GM12878 (cell line): ENCODE data around the gene CCDC112. TPM values are rescaled to one million over a fixed set of nuclear protein-coding genes. Genes with fewer than 3 reads are reported as not detected.
A peak's percentile ranks its signal among the peaks of the same experiment; 100 is the strongest.

Source experiments
- ATAC-seq: fragments of 200-7000 bp; cut with Tn5 transposase; 3 replicates; pipeline ENCODE4 v1.9.1; 2020; ENCODE audit warnings: mild to moderate bottlenecking, moderate library complexity
- BruUV-seq: library from RNA; stranded (reverse); fragments of 400-500 nt; replicated peaks from 2 replicates; lab custom pipeline; 2021; lab: Mats Ljungman, UMichigan
- CTCF ChIA-PET: fragments of 300-600 bp; sonication (Branson Sonifier 250); formaldehyde crosslinking; extraction: SDS; loops from one replicate; lab custom pipeline; 2021; ENCODE audit warnings: inconsistent platforms; lab: Yijun Ruan, JAX
- POLR2A ChIA-PET: fragments of 350-600 bp; formaldehyde crosslinking; extraction: SDS; loops from one replicate; lab custom pipeline; 2021; ENCODE audit warnings: inconsistent platforms; lab: Charles Lee
- RAD21 ChIA-PET: fragments of 300-600 bp; sonication (Branson Sonifier 250); formaldehyde crosslinking; loops from one replicate; lab custom pipeline; 2023; ENCODE audit warnings: antibody characterized with exemption; ENCODE audit not compliant: unreplicated experiment; lab: Charles Lee
- SMC1A ChIA-PET: fragments of 300-600 bp; sonication (Branson Sonifier 250); formaldehyde crosslinking; loops from one replicate; lab custom pipeline; 2023; ENCODE audit not compliant: unreplicated experiment, uncharacterized antibody; lab: Charles Lee
- DNase-seq: peaks from one replicate; pipeline ENCODE4 v3.0.0-alpha.2; 2011; ENCODE audit warnings: low read depth, low spot score
- FAIRE-seq: peaks from 3 replicates; lab custom pipeline; 2011; peaks lifted over from hg19 to GRCh38; lab: Jason Lieb, UNC
- H2AFZ ChIP-seq: 2 replicates; pipeline ENCODE4 v1.6.0; 2011; ENCODE audit warnings: low read depth, low read length, control low read depth; ENCODE audit not compliant: control insufficient read depth
- H3K27ac ChIP-seq: 2 replicates; pipeline ENCODE4 v1.5.1; 2011; ENCODE audit warnings: control low read depth; ENCODE audit not compliant: control insufficient read depth, insufficient read depth
- H3K27me3 ChIP-seq, 2 experiments: replicated peaks in 1 of 2; 2 replicates each; pipeline versions ENCODE4 v1.6.0 to v1.6.1; 2011; ENCODE audit warnings: low read length in 1 of 2; ENCODE audit not compliant: control insufficient read depth in 2 of 2, insufficient read depth in 2 of 2
- H3K36me3 ChIP-seq, 2 experiments: 2 replicates each; pipeline ENCODE4 v1.5.1; 2011; ENCODE audit warnings: low read length in 1 of 2; ENCODE audit not compliant: control insufficient read depth in 2 of 2, insufficient read depth in 2 of 2
- H3K4me1 ChIP-seq: 2 replicates; pipeline ENCODE4 v1.6.1; 2011; ENCODE audit warnings: mild to moderate bottlenecking, low read length, moderate library complexity, mixed read lengths; ENCODE audit not compliant: control insufficient read depth, insufficient read depth
- H3K4me2 ChIP-seq: 2 replicates; pipeline ENCODE4 v1.6.0; 2011; ENCODE audit warnings: control low read depth; ENCODE audit not compliant: control insufficient read depth, insufficient read depth
- H3K4me3 ChIP-seq: fragments of 200-600 bp; sonication (generic); 2 replicates; pipeline ENCODE4 v1.5.1; 2016
- H3K79me2 ChIP-seq: 2 replicates; pipeline ENCODE4 v1.6.0; 2011; ENCODE audit warnings: low read length; ENCODE audit not compliant: control insufficient read depth, insufficient read depth
- H3K9ac ChIP-seq: 2 replicates; pipeline ENCODE4 v1.8.0; 2011; ENCODE audit warnings: low read length, control low read depth, mixed read lengths; ENCODE audit not compliant: control insufficient read depth, insufficient read depth
- H3K9me3 ChIP-seq: replicated peaks from 3 replicates; pipeline ENCODE4 v1.5.1; 2011; ENCODE audit warnings: mild to moderate bottlenecking, low read length; ENCODE audit not compliant: control insufficient read depth, insufficient read depth
- H4K20me1 ChIP-seq: 2 replicates; pipeline ENCODE4 v1.6.0; 2011; ENCODE audit not compliant: control insufficient read depth, insufficient read depth
- BACH1 ChIP-seq: fragments of 450-650 bp; IDR thresholded peaks from 2 replicates; pipeline ENCODE4 v1.6.1; 2017; ENCODE audit warnings: mild to moderate bottlenecking, borderline replicate concordance
- HDAC2 ChIP-seq: fragments of 200-600 bp; sonication (generic); IDR thresholded peaks from 2 replicates; pipeline ENCODE4 v1.6.1; 2017
- MEF2A ChIP-seq: IDR thresholded peaks from 2 replicates; pipeline ENCODE4 v1.6.1; 2011; ENCODE audit warnings: low read depth, mild to moderate bottlenecking, low read length, moderate library complexity; ENCODE audit not compliant: insufficient read depth
- MYB ChIP-seq: fragments of 150-350 bp; IDR thresholded peaks from 2 replicates; pipeline ENCODE4 v1.6.1; 2014; ENCODE audit warnings: mild to moderate bottlenecking, low read depth, low read length, borderline replicate concordance
- POLR2AphosphoS5 ChIP-seq: IDR thresholded peaks from 2 replicates; pipeline ENCODE4 v1.6.1; 2011; ENCODE audit warnings: mild to moderate bottlenecking, low read length, inconsistent platforms
- RBBP5 ChIP-seq: fragments of 200-600 bp; sonication (generic); conservative IDR thresholded peaks from 2 replicates; pipeline ENCODE4 v1.6.1; 2016
- RCOR1 ChIP-seq: conservative IDR thresholded peaks from 2 replicates; pipeline ENCODE4 v1.6.1; 2012; ENCODE audit warnings: low read depth, low read length, improper control_type of control experiment
- SMAD1 ChIP-seq: fragments of 450-650 bp; IDR thresholded peaks from 2 replicates; pipeline ENCODE4 v1.6.1; 2018; ENCODE audit warnings: mild to moderate bottlenecking, low read depth; ENCODE audit not compliant: partially characterized antibody
- SPI1 ChIP-seq: IDR thresholded peaks from 2 replicates; pipeline ENCODE4 v1.6.1; 2011; ENCODE audit warnings: low read depth, mild to moderate bottlenecking, low read length, moderate library complexity, borderline replicate concordance; ENCODE audit not compliant: insufficient read depth
- SREBF1 ChIP-seq: IDR thresholded peaks from 2 replicates; pipeline ENCODE4 v1.6.1; 2012; ENCODE audit warnings: mild to moderate bottlenecking, low read length
- TBL1XR1 ChIP-seq: IDR thresholded peaks from 2 replicates; pipeline ENCODE4 v1.6.1; 2012; ENCODE audit warnings: low read depth, low read length, improper control_type of control experiment
- WGBS: methylation state at CpG from one replicate; pipeline ENCODE4 v1.1.6; 2016; ENCODE audit warnings: low lambda C conversion rate; ENCODE audit not compliant: insufficient replicate concordance, insufficient coverage; ENCODE audit errors: missing lambda C conversion rate; 5-methylcytosine and 5-hydroxymethylcytosine counted together
- in situ Hi-C: fragments of 300-500 bp; cut with MboI; formaldehyde crosslinking; loops from 9 replicates; pipeline ENCODE4 v1.14.3; 2018; ENCODE audit warnings: mixed read lengths
- intact Hi-C: fragments of 100-400 bp; cut with micrococcal nuclease; formaldehyde crosslinking; loops from one replicate; pipeline ENCODE4 v1.14.2; 2022; ENCODE audit not compliant: unreplicated experiment
- polyA plus RNA-seq, 11 experiments: library from polyadenylated mRNA; depleted of rRNA in 4 of 11; unstranded in 6 of 11; stranded (reverse) in 5 of 11; fragments of >200 nt; fragmentation: Nextera tagmentation in 4 of 11; fragmentation: Illumina TruSeq in 1 of 11; extraction: Ambion mirVana in 4 of 11; extraction: Trizol in 1 of 11; gene quantifications; 1 replicate in 1 of 11; 2 replicates in 10 of 11; pipeline versions ENCODE4 v1.2.1 to v1.2.3, GENCODE V29; 2011 to 2016; ENCODE audit warnings: inconsistent platforms in 2 of 11, missing spikeins in 2 of 11, low read depth in 1 of 11
- total RNA-seq, 4 experiments: library from RNA; depleted of rRNA in 3 of 4; stranded (reverse); fragments of >200 nt in 3 of 4; fragmentation: Illumina TruSeq in 1 of 4; extraction: Trizol in 1 of 4; gene quantifications; 2 replicates each; pipeline versions ENCODE4 v1.2.1 to v1.2.3, GENCODE V29; 2013 to 2021
- TF ChIP-seq, protein P1 (sequence below): IDR thresholded peaks from 2 replicates; pipeline ENCODE4 v1.6.1; 2012; ENCODE audit warnings: low read depth, low read length, improper control_type of control experiment
- TF ChIP-seq, protein P2 (sequence below): fragments of 450-650 bp; conservative IDR thresholded peaks from 2 replicates; pipeline ENCODE4 v1.6.1; 2017; ENCODE audit warnings: mild to moderate bottlenecking, moderate library complexity
- TF ChIP-seq, protein P3 (sequence below): IDR thresholded peaks from 2 replicates; pipeline ENCODE4 v1.6.1; 2011; ENCODE audit warnings: borderline replicate concordance, low read depth, mild to moderate bottlenecking, moderate library complexity, low read length; ENCODE audit not compliant: insufficient read depth, poor library complexity, severe bottlenecking
- TF ChIP-seq, protein P4 (sequence below): fragments of 450-650 bp; IDR thresholded peaks from 2 replicates; pipeline ENCODE4 v1.6.1; 2014; ENCODE audit warnings: mild to moderate bottlenecking
- TF ChIP-seq, protein P5 (sequence below): IDR thresholded peaks from 2 replicates; pipeline ENCODE4 v1.6.1; 2012; ENCODE audit warnings: low read depth, low read length, improper control_type of control experiment
- TF ChIP-seq, protein P6 (sequence below): fragments of 450-650 bp; IDR thresholded peaks from 2 replicates; pipeline ENCODE4 v1.6.1; 2016; ENCODE audit warnings: mild to moderate bottlenecking

Gene CCDC112
- total and polyA plus RNA-seq, 10 of the 15 experiments (the other 5 are each of a cell fraction or from before 2014, with no cell fraction given) = 0.12 to 2.0 (median 0.58) TPM

DNA sequence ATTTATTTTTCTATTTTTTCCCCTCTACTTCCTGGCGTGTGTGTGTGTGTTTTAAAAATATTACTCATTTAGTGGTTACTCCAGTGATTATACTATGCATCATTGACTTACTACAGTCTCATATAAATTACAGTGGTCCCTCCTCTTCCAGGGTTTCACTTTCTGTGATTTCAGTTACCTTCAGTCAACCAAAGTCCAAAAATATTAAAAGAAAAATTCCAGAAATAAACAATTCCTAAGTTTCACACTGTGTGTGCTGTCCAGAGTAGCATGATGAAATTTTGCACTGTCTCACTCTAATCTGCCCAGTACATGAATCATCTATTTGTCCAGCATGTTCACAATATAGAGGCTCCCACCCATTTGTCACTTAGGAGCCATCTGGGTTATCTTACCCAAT, 47.4 kb upstream of the CCDC112 start:
- RAD21 ChIA-PET = no interaction called here
- SMC1A ChIA-PET = interaction anchor here (1.2 kb wide), 1 partner anchor 194 kb away, joined by 4 read pairs; no protein-coding TSS in a partner anchor
- Histone ChIP-seq H3K36me3 (no peaks in the 10 kb centered on the region), H4K20me1 (no peaks in the 10 kb centered on the region), H3K4me2 (no peak overlapping the region), H3K79me2 (no peaks in the 10 kb centered on the region), H3K4me1 (no peaks in the 10 kb centered on the region), H3K27me3 (no peaks in the 10 kb centered on the region), H3K9me3 (no peaks in the 10 kb centered on the region), H3K27ac (no peak overlapping the region), H3K4me3 (no peak overlapping the region), H3K9ac (no peak overlapping the region), H2AFZ (no peak overlapping the region)
- BruUV-seq = no TSS peak
- FAIRE-seq = no peak
- POLR2A ChIA-PET = interaction anchor here (0.6 kb wide), 1 partner anchor 882 kb away, joined by 3 read pairs; no protein-coding TSS in a partner anchor
- ATAC-seq = peak; percentile 48; the same call in 2 of the 3 replicates
- 0% methylated on average over 1 of the region's 1 CpG for WGBS
- DNase-seq = no peak
- in situ Hi-C loops = no loop called here
- CTCF ChIA-PET = interaction anchor here (1.0 to 1.4 kb wide), 2 partner anchors 13 to 35 kb away, joined by 3 to 5 read pairs; no protein-coding TSS in a partner anchor
- intact Hi-C loops = no loop called here
- TF ChIP-seq, protein P1, sequence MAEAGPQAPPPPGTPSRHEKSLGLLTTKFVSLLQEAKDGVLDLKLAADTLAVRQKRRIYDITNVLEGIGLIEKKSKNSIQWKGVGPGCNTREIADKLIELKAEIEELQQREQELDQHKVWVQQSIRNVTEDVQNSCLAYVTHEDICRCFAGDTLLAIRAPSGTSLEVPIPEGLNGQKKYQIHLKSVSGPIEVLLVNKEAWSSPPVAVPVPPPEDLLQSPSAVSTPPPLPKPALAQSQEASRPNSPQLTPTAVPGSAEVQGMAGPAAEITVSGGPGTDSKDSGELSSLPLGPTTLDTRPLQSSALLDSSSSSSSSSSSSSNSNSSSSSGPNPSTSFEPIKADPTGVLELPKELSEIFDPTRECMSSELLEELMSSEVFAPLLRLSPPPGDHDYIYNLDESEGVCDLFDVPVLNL = no peak
- TF ChIP-seq POLR2AphosphoS5 (no peak), SMAD1 (no peak), RBBP5 (no peak), SREBF1 (no peak), TBL1XR1 (no peak), BACH1 (no peak), RCOR1 (no peak), MEF2A (no peak), HDAC2 (no peak), SPI1 (no peak), MYB (no peak)
- TF ChIP-seq, protein P2, sequence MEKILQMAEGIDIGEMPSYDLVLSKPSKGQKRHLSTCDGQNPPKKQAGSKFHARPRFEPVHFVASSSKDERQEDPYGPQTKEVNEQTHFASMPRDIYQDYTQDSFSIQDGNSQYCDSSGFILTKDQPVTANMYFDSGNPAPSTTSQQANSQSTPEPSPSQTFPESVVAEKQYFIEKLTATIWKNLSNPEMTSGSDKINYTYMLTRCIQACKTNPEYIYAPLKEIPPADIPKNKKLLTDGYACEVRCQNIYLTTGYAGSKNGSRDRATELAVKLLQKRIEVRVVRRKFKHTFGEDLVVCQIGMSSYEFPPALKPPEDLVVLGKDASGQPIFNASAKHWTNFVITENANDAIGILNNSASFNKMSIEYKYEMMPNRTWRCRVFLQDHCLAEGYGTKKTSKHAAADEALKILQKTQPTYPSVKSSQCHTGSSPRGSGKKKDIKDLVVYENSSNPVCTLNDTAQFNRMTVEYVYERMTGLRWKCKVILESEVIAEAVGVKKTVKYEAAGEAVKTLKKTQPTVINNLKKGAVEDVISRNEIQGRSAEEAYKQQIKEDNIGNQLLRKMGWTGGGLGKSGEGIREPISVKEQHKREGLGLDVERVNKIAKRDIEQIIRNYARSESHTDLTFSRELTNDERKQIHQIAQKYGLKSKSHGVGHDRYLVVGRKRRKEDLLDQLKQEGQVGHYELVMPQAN = no peak
- TF ChIP-seq, protein P3, sequence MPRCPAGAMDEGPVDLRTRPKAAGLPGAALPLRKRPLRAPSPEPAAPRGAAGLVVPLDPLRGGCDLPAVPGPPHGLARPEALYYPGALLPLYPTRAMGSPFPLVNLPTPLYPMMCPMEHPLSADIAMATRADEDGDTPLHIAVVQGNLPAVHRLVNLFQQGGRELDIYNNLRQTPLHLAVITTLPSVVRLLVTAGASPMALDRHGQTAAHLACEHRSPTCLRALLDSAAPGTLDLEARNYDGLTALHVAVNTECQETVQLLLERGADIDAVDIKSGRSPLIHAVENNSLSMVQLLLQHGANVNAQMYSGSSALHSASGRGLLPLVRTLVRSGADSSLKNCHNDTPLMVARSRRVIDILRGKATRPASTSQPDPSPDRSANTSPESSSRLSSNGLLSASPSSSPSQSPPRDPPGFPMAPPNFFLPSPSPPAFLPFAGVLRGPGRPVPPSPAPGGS = no peak
- TF ChIP-seq, protein P4, sequence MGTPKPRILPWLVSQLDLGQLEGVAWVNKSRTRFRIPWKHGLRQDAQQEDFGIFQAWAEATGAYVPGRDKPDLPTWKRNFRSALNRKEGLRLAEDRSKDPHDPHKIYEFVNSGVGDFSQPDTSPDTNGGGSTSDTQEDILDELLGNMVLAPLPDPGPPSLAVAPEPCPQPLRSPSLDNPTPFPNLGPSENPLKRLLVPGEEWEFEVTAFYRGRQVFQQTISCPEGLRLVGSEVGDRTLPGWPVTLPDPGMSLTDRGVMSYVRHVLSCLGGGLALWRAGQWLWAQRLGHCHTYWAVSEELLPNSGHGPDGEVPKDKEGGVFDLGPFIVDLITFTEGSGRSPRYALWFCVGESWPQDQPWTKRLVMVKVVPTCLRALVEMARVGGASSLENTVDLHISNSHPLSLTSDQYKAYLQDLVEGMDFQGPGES = no peak
- TF ChIP-seq, protein P5, sequence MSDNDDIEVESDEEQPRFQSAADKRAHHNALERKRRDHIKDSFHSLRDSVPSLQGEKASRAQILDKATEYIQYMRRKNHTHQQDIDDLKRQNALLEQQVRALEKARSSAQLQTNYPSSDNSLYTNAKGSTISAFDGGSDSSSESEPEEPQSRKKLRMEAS = no peak
- TF ChIP-seq, protein P6, sequence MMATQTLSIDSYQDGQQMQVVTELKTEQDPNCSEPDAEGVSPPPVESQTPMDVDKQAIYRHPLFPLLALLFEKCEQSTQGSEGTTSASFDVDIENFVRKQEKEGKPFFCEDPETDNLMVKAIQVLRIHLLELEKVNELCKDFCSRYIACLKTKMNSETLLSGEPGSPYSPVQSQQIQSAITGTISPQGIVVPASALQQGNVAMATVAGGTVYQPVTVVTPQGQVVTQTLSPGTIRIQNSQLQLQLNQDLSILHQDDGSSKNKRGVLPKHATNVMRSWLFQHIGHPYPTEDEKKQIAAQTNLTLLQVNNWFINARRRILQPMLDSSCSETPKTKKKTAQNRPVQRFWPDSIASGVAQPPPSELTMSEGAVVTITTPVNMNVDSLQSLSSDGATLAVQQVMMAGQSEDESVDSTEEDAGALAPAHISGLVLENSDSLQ = no peak
